Measurements from ENCODE around the gene SEPTIN7. TPM values are rescaled to one million over a fixed set of nuclear protein-coding genes. Genes with fewer than 3 reads are reported as not detected.
A peak's percentile ranks its signal among the peaks of the same experiment; 100 is the strongest.

SEPTIN7 gene
- total RNA-seq, 1 experiment from 2014 or later = 140 TPM

DNA sequence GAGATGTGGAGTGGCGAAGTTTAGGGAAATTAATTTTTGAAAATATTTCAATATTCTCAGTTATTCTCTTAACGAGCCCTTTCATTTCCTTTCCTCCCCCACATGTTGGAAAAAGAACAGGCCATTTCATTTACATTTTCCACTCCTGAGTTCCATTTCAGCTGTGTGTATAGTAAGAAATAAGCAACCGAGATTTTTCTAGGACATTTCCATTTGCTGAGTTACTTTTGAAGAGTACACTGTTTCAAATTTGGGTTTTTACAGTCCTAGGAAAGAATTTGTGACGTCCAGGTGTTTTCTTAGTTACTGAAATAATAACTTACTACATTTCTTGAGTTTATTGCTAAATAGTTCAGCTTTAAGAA lies 1.2 kb downstream of the SEPTIN7 start:
- peaks cover 8 to 20% of the 10 kb centered on the region in 2 experiments; a peak in 3 of 4 replicates for H3K4me1 ChIP-seq (ENCODE audit: control insufficient read depth in 1 of 2, insufficient read depth in 2 of 2, low read length in 2 of 2)
- 0 out of 2 replicates have a peak, but pooled peaks cover 10% of the 10 kb centered on the region for H4K20me1 ChIP-seq (ENCODE audit: insufficient read depth)
- peak overlapping the region; percentile 84 for H3K9ac ChIP-seq (ENCODE audit: low read length)
- ChIA-PET POLR2A (no interaction called here), RAD21 (ENCODE audit: low non-redundant PET in 1 of 2, low total read pairs in 2 of 2, uncharacterized antibody in 2 of 2, unreplicated experiment in 2 of 2) (interaction anchor here in 1 of 2 experiments (0.7 kb wide), 1 partner anchor 13 kb away, joined by 4 read pairs; no protein-coding TSS in a partner anchor), CTCF (interaction anchor here (1.5 kb wide), 1 partner anchor 104 kb away, joined by 4 read pairs; no protein-coding TSS in a partner anchor)
- H3K9me2 ChIP-seq (ENCODE audit: insufficient read depth) = no peaks in the 10 kb centered on the region
- H2AFZ ChIP-seq (ENCODE audit: low read depth, low read length, poor library complexity, severe bottlenecking) = no peak overlapping the region
- no peak for TF ChIP-seq CBX3 (IDR thresholded peaks at IDR 0.05; ENCODE audit: low read depth)
- no peak for TF ChIP-seq EZH2phosphoT487 (IDR thresholded peaks at IDR 0.05; ENCODE audit: borderline replicate concordance)
- no peak for TF ChIP-seq ZFX (IDR thresholded peaks at IDR 0.05)
- no peak for TF ChIP-seq JUND (IDR thresholded peaks at IDR 0.05)
- TF ChIP-seq, protein P1, sequence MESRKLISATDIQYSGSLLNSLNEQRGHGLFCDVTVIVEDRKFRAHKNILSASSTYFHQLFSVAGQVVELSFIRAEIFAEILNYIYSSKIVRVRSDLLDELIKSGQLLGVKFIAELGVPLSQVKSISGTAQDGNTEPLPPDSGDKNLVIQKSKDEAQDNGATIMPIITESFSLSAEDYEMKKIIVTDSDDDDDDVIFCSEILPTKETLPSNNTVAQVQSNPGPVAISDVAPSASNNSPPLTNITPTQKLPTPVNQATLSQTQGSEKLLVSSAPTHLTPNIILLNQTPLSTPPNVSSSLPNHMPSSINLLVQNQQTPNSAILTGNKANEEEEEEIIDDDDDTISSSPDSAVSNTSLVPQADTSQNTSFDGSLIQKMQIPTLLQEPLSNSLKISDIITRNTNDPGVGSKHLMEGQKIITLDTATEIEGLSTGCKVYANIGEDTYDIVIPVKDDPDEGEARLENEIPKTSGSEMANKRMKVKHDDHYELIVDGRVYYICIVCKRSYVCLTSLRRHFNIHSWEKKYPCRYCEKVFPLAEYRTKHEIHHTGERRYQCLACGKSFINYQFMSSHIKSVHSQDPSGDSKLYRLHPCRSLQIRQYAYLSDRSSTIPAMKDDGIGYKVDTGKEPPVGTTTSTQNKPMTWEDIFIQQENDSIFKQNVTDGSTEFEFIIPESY (IDR thresholded peaks at IDR 0.05; ENCODE audit: extremely low read depth, insufficient replicate concordance, low read length) = no peak
- TF ChIP-seq TCF7L2 (IDR thresholded peaks at IDR 0.05; ENCODE audit: borderline replicate concordance, extremely low read depth, insufficient read depth, insufficient read length) = no peak
- TF ChIP-seq, protein P2, sequence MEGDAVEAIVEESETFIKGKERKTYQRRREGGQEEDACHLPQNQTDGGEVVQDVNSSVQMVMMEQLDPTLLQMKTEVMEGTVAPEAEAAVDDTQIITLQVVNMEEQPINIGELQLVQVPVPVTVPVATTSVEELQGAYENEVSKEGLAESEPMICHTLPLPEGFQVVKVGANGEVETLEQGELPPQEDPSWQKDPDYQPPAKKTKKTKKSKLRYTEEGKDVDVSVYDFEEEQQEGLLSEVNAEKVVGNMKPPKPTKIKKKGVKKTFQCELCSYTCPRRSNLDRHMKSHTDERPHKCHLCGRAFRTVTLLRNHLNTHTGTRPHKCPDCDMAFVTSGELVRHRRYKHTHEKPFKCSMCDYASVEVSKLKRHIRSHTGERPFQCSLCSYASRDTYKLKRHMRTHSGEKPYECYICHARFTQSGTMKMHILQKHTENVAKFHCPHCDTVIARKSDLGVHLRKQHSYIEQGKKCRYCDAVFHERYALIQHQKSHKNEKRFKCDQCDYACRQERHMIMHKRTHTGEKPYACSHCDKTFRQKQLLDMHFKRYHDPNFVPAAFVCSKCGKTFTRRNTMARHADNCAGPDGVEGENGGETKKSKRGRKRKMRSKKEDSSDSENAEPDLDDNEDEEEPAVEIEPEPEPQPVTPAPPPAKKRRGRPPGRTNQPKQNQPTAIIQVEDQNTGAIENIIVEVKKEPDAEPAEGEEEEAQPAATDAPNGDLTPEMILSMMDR (IDR thresholded peaks at IDR 0.05 in 2 of 3, conservative IDR thresholded peaks at IDR 0.05 in 1 of 3; ENCODE audit: borderline replicate concordance in 1 of 3, insufficient read depth in 1 of 3, low read depth in 2 of 3, low read length in 2 of 3) = no peak
- TF ChIP-seq, protein P3, sequence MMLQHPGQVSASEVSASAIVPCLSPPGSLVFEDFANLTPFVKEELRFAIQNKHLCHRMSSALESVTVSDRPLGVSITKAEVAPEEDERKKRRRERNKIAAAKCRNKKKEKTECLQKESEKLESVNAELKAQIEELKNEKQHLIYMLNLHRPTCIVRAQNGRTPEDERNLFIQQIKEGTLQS (IDR thresholded peaks at IDR 0.05) = no peak
- no peak for TF ChIP-seq RAD21 (IDR thresholded peaks at IDR 0.05; ENCODE audit: low read depth)
- H3K4me2 ChIP-seq (ENCODE audit: low read length) = peak overlapping the region; percentile 90
- peaks cover 72% of the 10 kb centered on the region for H3K79me2 ChIP-seq (ENCODE audit: insufficient read depth, low read length)
- H3K4me3 ChIP-seq (replicated peaks in 1 of 2; ENCODE audit: low read depth in 1 of 2, low read length in 2 of 2) = peak overlapping the region; percentile 72 to 78
- ATAC-seq = no peak
- no peaks in the 10 kb centered on the region for H3K9me3 ChIP-seq (ENCODE audit: control insufficient read depth in 1 of 2, insufficient read depth in 1 of 2, low read depth in 1 of 2, low read length in 2 of 2)
- H3K27me3 ChIP-seq (ENCODE audit: insufficient read depth, low read length) = no peaks in the 10 kb centered on the region
- intact Hi-C loops (cut with micrococcal nuclease) = no loop called here
- BruUV-seq (replicated peaks) = TSS peak; percentile 66
- no peaks in the 10 kb centered on the region for H3K36me3 ChIP-seq (ENCODE audit: control insufficient read depth in 1 of 2, insufficient read depth in 2 of 2, low read length in 2 of 2)
- peak overlapping the region; percentile 95; the same call in 1 of the 2 replicates for H3K27ac ChIP-seq (ENCODE audit: low read depth, low read length)
- DNase-seq (ENCODE audit: low read depth, low spot score) = no peak

All from HCT116 (cell line).